Urinary bladder (tissue), 4 donors: ENCODE results near the gene NT5DC4. TPM values are rescaled to one million over a fixed set of nuclear protein-coding genes. Genes with fewer than 3 reads are reported as not detected.

Experiments
- DNase-seq: peaks from one replicate; pipeline ENCODE4 v3.0.0-alpha.2; 2015; ENCODE audit errors: extremely low spot score
- H3K27ac ChIP-seq: one replicate; pipeline ENCODE4 v1.5.1; 2013; ENCODE audit warnings: low read depth, mild to moderate bottlenecking, moderate library complexity
- H3K36me3 ChIP-seq: one replicate; pipeline ENCODE4 v1.6.1; 2013; ENCODE audit warnings: mild to moderate bottlenecking, moderate library complexity; ENCODE audit not compliant: insufficient read depth
- H3K4me1 ChIP-seq: one replicate; pipeline ENCODE4 v1.6.1; 2013; ENCODE audit warnings: mild to moderate bottlenecking, moderate library complexity; ENCODE audit not compliant: insufficient read depth
- H3K4me3 ChIP-seq: one replicate; pipeline ENCODE4 v1.5.1; 2013; ENCODE audit warnings: low read depth, low read length
- WGBS: extraction: QIAGEN DNeasy Blood & Tissue Kit; methylation state at CpG from one replicate; pipeline ENCODE4 v1.1.7; 2013; 5-methylcytosine and 5-hydroxymethylcytosine counted together
- polyA plus RNA-seq: library from polyadenylated mRNA; stranded (reverse); fragments of 200-250 nt; gene quantifications from one replicate; pipeline ENCODE4 v1.2.3, GENCODE V29; 2013
- total RNA-seq: library from RNA; depleted of rRNA; stranded (reverse); fragments of >200 nt; gene quantifications from one replicate; pipeline ENCODE4 v1.2.3, GENCODE V29; 2014
- donor health status: healthy with polysubstance abuse.
- donor health status: healthy.

NT5DC4 gene
- total and polyA plus RNA-seq, 2 donors = not detected

DNA sequence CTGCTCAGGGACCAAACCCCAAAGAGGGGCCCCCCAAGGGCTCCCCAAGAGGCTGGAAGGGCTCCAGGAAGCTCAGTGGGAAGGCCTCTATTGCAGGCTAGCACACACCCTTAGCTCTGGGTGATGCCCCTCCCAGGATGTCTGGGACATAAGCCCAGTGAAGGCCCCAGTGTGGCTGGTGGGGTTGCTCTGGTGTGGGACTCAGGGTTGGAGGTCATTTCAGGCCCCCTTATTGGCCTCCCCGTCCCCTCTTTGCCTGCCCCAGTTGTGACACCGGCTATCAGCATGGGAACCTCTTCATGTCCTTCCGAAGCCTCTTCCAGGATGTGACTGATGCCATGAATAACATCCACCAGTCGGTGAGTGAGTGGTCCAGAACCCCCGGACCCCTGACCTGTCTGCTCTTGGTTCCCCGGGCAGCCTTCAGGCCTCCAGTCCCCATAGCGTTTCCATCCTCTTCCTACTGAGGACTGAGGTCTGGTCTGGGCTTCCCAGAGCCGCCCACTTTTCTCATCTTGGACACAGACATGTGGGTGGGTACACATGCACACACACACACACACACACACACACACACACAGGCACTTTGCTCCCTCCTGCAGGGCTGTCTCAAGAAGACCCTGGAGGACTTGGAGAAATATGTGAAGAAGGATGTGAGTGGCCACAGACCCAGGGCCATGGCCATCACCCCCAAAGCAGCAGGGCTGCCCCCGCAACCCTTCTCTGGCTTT is 2.2 kb downstream of the NT5DC4 start:
- no peak for DNase-seq
- Histone ChIP-seq H3K36me3 (no peaks in the 10 kb centered on the region), H3K27ac (no peak overlapping the region), H3K4me3 (no peak overlapping the region), H3K4me1 (no peaks in the 10 kb centered on the region)
- 91% methylated on average over 9 of the region's 9 CpGs for WGBS

DNA sequence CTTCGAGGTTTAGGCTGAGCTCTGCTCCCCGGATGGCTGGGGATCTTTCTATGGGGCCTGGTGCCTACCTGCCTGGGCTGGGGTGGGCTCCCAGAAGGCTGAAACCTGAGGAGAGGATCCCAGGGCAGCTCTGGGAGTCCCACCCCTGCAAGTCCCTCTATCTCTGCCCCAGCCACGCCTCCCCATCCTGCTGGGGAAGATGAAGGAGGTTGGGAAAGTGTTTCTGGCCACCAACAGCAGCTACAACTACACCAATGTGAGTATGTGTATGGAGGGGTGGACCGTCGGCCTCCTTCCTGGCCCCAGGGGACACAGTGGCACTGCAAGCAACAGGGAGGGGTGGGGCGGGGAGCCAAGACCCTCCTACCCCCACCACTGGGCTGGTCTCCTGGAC is 2.7 kb downstream of the NT5DC4 start:
- Histone ChIP-seq H3K27ac (no peak overlapping the region), H3K4me1 (no peaks in the 10 kb centered on the region), H3K36me3 (no peaks in the 10 kb centered on the region), H3K4me3 (no peak overlapping the region)
- no peak for DNase-seq
- WGBS = 87% methylated on average over 6 of the region's 6 CpGs

DNA sequence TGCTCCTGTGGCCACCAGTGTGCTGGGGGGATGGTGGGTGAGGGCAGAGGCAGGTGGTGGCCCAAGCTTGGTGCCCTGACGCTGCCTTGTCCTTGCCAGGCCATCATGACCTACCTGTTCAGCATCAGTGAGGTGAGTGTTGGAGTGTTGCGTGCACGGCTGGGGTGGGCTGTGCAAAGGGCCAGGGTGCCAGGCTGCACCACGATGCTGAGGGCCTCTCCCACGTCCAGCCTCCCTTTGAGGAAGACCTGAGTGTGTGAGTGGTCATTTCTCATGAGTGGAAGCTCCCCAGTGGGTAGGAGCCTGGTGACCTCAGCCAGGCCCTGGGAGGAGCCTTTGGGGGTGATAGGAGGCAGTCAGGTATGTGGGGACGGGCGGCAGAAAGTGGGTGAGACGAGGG is 3.2 kb downstream of the NT5DC4 start:
- WGBS = 95% methylated on average over 8 of the region's 8 CpGs
- no peak for DNase-seq

DNA sequence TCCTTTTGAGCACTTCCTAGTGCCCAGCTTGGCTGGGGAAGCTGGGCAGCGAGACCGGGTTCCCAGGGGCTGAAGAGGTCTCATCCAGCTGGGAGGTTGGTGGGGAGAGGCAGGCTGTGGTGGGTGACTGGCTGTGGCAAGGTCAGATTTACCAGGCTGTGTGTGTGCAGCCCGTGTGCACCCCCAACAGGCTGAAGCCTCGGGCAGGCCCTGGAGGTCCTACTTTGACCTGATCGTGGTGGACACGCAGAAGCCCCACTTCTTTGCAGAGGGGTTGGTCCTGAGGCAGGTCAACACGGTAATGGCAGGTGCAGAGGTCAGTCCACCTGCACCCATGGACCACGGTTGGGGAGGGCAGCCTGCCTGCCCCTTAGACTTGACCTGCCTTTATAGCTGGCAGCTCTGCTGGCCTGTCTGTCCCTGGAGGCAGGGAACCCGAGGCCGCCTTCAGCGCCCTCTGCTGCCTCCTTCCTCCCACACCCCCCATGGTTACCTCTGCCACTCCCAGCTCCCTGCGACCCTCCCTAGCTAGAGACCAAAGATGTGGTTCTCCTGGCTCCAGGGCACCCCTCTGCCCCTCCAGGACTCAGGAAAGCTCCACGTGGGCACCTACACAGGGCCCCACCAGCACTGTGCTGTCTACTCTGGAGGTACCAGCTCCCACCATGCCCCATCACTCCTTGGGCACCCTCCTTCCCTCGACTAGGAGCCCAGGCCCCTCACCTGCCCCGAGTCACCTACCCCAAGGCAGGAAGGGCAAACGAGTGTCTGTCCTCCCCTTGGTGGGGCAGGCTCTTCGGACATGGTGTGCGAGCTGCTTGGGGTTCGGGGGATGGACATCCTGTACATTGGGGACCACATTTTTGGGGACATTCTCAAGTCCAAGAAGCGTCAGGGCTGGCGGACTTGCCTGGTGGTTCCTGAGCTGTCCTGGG is 4.0 kb downstream of the NT5DC4 start:
- no peak overlapping the region for H3K4me3 ChIP-seq
- DNase-seq = no peak
- no peaks in the 10 kb centered on the region for H3K4me1 ChIP-seq
- 85% methylated on average over 21 of the region's 21 CpGs for WGBS
- H3K27ac ChIP-seq = no peak overlapping the region
- H3K36me3 ChIP-seq = no peaks in the 10 kb centered on the region

More for the DNA sequence above, 3.2 kb downstream of the NT5DC4 start:
- Histone ChIP-seq H3K36me3 (no peaks in the 10 kb centered on the region), H3K4me1 (no peaks in the 10 kb centered on the region), H3K27ac (no peak overlapping the region), H3K4me3 (no peak overlapping the region)

DNA sequence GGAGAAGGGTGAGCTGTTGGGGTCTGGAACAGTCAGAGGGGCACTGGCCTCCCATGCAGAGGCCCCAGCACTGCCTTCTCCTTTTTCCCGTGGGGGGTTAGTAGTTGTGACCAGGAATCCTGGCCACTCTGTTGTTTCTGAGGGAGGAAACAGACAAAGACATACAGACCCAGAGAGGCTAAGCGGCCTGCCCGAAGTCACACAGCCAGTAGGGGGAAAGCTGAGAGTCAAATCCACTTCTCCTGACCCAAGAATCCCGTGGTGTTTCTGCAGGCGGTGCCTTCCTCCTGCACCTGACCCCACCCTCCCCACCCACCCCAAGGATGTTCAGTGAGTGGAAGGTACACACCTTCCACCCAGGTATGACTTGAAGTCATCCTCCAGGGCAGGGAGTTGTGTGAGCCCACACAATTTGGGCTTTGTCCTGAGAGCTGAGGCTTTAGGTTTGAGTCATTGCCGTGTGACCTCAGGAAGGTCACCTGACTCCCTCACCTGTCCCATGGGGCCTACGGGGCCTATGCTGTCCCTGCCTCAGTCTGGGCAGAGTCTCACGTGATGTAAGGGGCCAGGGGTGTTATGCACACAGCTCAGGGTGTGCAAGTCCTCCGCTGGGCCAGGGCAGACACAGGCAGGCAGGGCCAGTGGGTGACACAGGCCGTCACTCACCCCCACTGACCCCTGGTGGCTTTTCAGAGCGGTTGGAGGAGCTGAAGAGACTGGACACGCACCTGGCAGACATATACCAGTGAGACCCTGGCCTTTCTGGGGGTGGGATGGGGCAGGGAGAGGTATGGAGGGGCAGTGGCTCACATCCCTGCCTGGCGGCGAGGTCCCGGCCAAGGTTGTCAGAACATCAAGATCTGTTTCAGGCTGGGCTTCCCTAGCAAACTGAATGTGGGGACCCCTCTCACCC is 5.0 kb downstream of the NT5DC4 start:
- no peak for DNase-seq

DNA sequence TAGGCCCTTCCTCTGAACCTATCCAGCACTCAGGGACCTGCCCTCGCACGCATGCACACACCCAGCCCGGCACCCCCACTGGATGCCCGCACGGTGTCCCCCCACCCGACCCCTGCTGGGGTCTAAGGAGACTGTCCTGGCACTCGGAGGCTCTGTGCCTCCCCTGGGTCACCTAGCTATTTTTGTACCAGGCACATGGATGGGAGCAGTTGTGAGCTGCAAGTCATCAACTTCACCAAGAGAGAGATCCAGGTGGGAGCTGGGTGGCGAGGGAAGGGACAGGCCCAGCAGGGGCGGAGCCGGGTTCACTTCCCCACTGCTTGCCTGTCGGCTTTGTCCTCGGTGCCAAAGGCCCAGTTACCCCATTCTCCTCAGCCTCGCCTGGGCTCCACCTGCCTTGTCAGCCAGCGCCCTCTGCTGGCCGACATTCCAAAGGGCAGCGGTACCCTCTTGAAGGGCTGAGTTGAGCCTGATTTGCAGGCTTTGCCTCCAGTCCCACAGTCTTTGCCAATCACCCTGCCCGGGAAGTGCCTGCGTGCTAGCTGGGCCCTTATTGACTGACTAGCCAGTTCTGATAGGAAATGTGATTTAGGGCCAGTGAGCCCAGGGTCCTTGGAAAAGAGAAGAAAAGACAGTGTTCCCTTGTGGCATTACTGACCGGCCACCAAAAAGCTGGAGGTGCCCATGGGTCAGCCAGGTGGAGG is 5.8 kb downstream of the NT5DC4 start:
- Histone ChIP-seq H3K4me1 (no peaks in the 10 kb centered on the region), H3K4me3 (no peak overlapping the region), H3K27ac (no peak overlapping the region), H3K36me3 (no peaks in the 10 kb centered on the region)
- WGBS = 32% methylated on average over 19 of the region's 19 CpGs
- DNase-seq = peak; percentile 51

More for the DNA sequence above, 5.0 kb downstream of the NT5DC4 start:
- 89% methylated on average over 15 of the region's 15 CpGs for WGBS
- no peak overlapping the region for H3K27ac ChIP-seq
- no peaks in the 10 kb centered on the region for H3K4me1 ChIP-seq
- no peak overlapping the region for H3K4me3 ChIP-seq
- H3K36me3 ChIP-seq = no peaks in the 10 kb centered on the region

DNA sequence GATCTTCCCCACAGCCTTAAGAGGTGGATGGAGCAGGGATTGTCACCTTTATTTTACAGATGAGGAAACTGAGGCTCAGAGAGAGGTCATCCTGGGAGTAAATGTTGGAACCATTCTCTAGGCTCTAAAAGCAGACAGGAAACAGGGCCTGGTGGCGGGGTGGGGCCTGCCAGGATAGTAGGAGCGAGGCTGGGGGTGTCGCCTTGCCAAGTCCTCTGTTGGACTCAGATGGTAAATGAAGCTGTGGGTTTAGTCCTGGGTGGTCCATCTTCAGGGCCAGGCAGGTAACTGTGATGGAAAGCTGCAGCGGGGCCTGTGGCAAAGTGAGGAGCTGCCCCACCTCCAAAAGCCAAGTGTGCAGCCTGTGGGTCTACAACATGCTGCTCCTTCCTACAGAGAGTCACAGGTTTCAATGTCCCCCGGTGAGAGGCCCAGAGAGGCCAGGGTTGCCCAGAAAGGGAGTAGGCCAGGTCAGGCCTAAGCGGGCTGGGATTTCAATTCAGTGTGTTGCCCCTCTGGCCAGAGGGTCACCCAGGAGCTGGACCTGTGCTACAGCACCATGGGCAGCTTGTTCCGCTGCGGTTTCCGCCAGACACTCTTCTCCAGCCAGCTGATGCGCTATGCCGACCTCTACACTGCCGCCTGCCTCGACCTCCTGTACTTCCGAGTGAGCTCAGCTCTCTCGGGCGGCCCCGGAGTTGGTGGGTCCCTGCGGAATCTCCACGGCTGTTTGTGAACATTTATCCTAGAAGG is 6.6 kb downstream of the NT5DC4 start:
- DNase-seq = no peak
- H3K4me3 ChIP-seq = no peak overlapping the region
- no peak overlapping the region for H3K27ac ChIP-seq
- WGBS = 87% methylated on average over 19 of the region's 19 CpGs
- no peaks in the 10 kb centered on the region for H3K4me1 ChIP-seq
- H3K36me3 ChIP-seq = no peaks in the 10 kb centered on the region

DNA sequence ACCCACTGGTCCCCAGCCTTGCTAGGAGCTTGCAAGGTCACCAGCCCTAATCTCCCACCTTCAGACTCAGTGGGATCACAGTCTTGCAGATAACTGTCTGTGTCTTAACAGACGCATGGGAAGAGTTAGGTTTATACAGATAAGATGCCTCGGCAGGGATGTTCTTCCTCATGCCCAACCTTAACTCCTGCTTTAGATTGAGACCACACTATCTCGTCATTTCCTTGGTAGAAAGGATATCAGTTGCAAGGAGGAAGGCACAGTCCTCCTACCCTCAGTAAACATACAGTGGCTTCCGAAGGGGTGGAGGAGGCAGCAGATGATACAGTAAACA is 7.2 kb downstream of the NT5DC4 start:
- 55% methylated on average over 4 of the region's 4 CpGs for WGBS
- DNase-seq = no peak
- H3K27ac ChIP-seq = no peak overlapping the region
- H3K4me1 ChIP-seq = no peaks in the 10 kb centered on the region
- no peaks in the 10 kb centered on the region for H3K36me3 ChIP-seq
- no peak overlapping the region for H3K4me3 ChIP-seq

DNA sequence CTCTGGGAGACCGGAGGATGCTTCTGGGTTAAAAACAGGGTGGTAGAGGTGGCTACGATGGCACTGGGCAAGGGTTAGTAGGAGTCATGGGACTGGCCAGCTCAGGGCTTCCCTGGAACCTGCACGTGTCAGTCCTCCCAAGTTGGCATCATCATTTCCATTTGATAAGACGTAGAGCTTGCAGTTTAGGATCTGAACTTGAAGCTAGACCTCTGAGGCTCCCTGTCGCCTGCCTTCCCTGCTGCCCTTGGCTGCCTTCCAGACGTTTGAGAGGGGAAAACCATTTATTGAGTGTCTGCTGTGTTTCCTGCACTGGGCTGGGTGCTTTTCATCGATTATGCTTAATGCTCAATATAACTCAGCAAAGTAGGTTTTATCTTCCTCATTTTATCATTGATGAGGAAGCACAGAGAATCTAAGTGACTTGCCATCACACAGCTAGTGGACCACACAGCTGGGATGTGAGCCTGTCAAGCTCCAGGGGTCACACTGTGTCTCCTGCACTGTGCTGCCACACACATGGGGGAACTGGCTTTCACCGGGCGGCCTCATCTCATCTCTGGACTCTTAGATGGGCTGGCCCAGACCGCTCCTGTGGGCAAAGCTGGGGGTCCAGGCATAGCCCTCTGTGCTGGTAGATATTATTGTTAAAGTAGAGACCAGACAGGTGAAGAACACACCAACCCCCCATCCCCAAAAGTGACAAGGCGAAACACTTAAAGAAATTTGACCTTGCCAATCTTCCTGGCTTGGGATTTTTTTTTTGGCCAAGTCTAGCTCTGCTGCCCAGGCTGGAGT is 7.8 kb downstream of the NT5DC4 start:
- H3K36me3 ChIP-seq = no peaks in the 10 kb centered on the region
- H3K4me3 ChIP-seq = no peak overlapping the region
- no peaks in the 10 kb centered on the region for H3K4me1 ChIP-seq
- DNase-seq = no peak
- 52% methylated on average over 11 of the region's 11 CpGs for WGBS
- H3K27ac ChIP-seq = no peak overlapping the region

DNA sequence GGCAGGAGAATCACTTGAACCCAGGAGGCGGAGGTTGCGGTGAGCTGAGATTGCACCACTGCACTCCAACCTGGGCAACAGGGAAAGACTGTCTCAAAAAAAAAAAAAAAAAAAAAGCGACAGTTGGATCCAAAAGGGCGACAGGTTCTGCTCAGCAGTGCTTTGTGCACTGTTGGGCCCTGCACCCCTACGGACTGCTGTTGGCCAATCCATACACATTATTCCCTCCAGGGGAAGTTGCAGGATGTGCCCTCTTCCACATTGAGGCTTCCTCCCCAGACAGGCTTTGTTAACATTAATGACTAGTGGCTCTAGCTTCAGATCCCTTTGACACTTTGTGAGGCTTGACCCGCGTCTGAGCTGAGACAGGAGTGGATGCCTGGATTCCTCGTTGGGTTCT is 9.4 kb downstream of the NT5DC4 start:
- DNase-seq = no peak
- WGBS = 74% methylated on average over 8 of the region's 8 CpGs
- H3K4me1 ChIP-seq = no peaks in the 10 kb centered on the region

DNA sequence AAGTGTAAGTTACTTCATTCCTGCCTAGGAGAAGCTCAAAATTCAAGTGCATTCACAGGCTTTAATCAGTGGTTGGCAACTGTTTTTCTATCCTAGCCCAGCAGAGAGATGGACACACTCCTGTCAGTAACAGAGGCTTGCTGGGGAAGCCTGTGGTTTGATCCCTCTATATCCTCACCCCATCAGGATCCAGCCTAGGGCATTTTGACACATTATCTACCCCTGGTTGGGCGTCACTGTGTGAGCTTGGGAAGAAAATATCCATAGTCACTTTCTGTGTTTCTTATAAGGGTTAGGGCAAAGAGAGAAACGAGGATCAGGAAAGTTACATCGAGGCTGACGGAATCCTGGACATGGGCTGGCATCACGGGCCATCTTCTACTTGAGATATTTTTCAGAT is 10.0 kb downstream of the NT5DC4 start:
- no peak for DNase-seq
- no peak overlapping the region for H3K4me3 ChIP-seq
- no peak overlapping the region for H3K27ac ChIP-seq
- H3K4me1 ChIP-seq = no peaks in the 10 kb centered on the region
- H3K36me3 ChIP-seq = no peaks in the 10 kb centered on the region
- 83% methylated on average over 5 of the region's 5 CpGs for WGBS

More for the DNA sequence above, 9.4 kb downstream of the NT5DC4 start:
- Histone ChIP-seq H3K36me3 (no peaks in the 10 kb centered on the region), H3K4me3 (no peak overlapping the region), H3K27ac (no peak overlapping the region)

DNA sequence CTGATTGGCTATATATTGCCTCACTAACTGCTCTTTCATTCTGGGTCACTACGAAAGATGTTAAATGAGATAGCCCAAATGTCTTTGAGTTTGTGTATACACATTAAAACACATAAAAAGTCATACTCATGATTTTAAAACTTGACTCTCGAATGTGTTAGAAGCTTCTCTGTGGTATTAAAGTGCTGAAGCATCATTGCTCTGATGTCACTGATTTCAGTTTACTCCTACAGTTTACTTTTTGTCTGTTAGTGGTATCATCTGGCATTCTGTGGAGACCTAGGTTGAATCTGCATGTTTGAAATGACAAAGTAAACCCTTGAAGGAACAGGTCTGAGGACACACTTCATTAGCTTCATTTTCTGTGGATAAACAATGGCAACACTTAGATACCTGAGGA is 10.7 kb downstream of the NT5DC4 start:
- no peak for DNase-seq
- no peaks in the 10 kb centered on the region for H3K4me1 ChIP-seq
- H3K4me3 ChIP-seq = no peak overlapping the region
- H3K36me3 ChIP-seq = no peaks in the 10 kb centered on the region
- no peak overlapping the region for H3K27ac ChIP-seq
- WGBS = 80% methylated on average over 2 of the region's 2 CpGs
